H9 (cell line): Measurements from ENCODE around the gene CELF3. TPM values are rescaled to one million over a fixed set of nuclear protein-coding genes. Genes with fewer than 3 reads are reported as not detected.

Experiments used
- DNase-seq: peaks from one replicate; pipeline ENCODE4 v3.0.0-alpha.2; 2017
- H2AFZ ChIP-seq: one replicate; pipeline ENCODE4 v1.6.1; 2013; ENCODE audit warnings: mild to moderate bottlenecking, low read length, control low read depth, moderate library complexity
- H2AK5ac ChIP-seq: 2 replicates; pipeline ENCODE4 v1.6.1; 2013; ENCODE audit warnings: low read length, control low read depth, mixed read lengths; ENCODE audit not compliant: insufficient read length
- H2BK120ac ChIP-seq: one replicate; pipeline ENCODE4 v1.6.1; 2013; ENCODE audit warnings: low read depth, mild to moderate bottlenecking, low read length, control low read depth, inconsistent platforms; ENCODE audit not compliant: poor library complexity, severe bottlenecking
- H2BK12ac ChIP-seq: 2 replicates; pipeline ENCODE4 v1.6.1; 2013; ENCODE audit warnings: low read length, control low read depth, mixed read lengths, low read depth; ENCODE audit not compliant: insufficient read length
- H2BK15ac ChIP-seq: 2 replicates; pipeline ENCODE4 v1.6.1; 2013; ENCODE audit warnings: low read depth, low read length, control low read depth
- H2BK20ac ChIP-seq: one replicate; pipeline ENCODE4 v1.6.1; 2013; ENCODE audit warnings: low read depth, mild to moderate bottlenecking, low read length, control low read depth, inconsistent platforms; ENCODE audit not compliant: poor library complexity, severe bottlenecking
- H2BK5ac ChIP-seq: 2 replicates; pipeline ENCODE4 v1.6.1; 2013; ENCODE audit warnings: low read length, control low read depth, mixed read lengths; ENCODE audit not compliant: insufficient read length
- H3K14ac ChIP-seq: 2 replicates; pipeline ENCODE4 v1.6.1; 2013; ENCODE audit warnings: low read length, control low read depth; ENCODE audit not compliant: insufficient read depth
- H3K18ac ChIP-seq: 2 replicates; pipeline ENCODE4 v1.6.1; 2013; ENCODE audit warnings: low read depth, mild to moderate bottlenecking, mixed read lengths, low read length, control low read depth; ENCODE audit not compliant: insufficient read length
- H3K23ac ChIP-seq: 2 replicates; pipeline ENCODE4 v1.6.1; 2013; ENCODE audit warnings: low read length, control low read depth, mixed read lengths, low read depth; ENCODE audit not compliant: insufficient read length
- H3K23me2 ChIP-seq: 2 replicates; pipeline ENCODE4 v1.6.1; 2013; ENCODE audit warnings: low read depth, mild to moderate bottlenecking, mixed read lengths, low read length, control low read depth; ENCODE audit not compliant: insufficient read length, poor library complexity, severe bottlenecking
- H3K27ac ChIP-seq: 2 replicates; pipeline ENCODE4 v1.5.1; 2013; ENCODE audit warnings: low read length, control low read depth, mixed read lengths, low read depth; ENCODE audit not compliant: insufficient read length
- H3K27me3 ChIP-seq: 2 replicates; pipeline ENCODE4 v1.6.1; 2013; ENCODE audit warnings: low read length, control low read depth, inconsistent platforms; ENCODE audit not compliant: insufficient read depth
- H3K4ac ChIP-seq: 2 replicates; pipeline ENCODE4 v1.6.1; 2013; ENCODE audit warnings: low read depth, mild to moderate bottlenecking, control low read depth, inconsistent platforms, low read length, moderate library complexity
- H3K4me1 ChIP-seq: 2 replicates; pipeline ENCODE4 v1.6.1; 2013; ENCODE audit warnings: low read length, control low read depth, inconsistent platforms; ENCODE audit not compliant: insufficient read depth
- H3K4me2 ChIP-seq: 2 replicates; pipeline ENCODE4 v1.6.1; 2013; ENCODE audit warnings: low read length, control low read depth, mixed read lengths; ENCODE audit not compliant: insufficient read length, insufficient read depth
- H3K56ac ChIP-seq: 2 replicates; pipeline ENCODE4 v1.6.1; 2013; ENCODE audit warnings: low read depth, mild to moderate bottlenecking, mixed read lengths, low read length, control low read depth; ENCODE audit not compliant: insufficient read length
- H3K79me1 ChIP-seq: 2 replicates; pipeline ENCODE4 v1.6.1; 2013; ENCODE audit warnings: low read depth, mild to moderate bottlenecking, moderate library complexity, low read length, control low read depth, inconsistent platforms; ENCODE audit not compliant: insufficient read depth, poor library complexity, severe bottlenecking
- H3K79me2 ChIP-seq: 2 replicates; pipeline ENCODE4 v1.6.1; 2013; ENCODE audit warnings: low read length, control low read depth, inconsistent platforms; ENCODE audit not compliant: insufficient read depth
- H3K9ac ChIP-seq: 2 replicates; pipeline ENCODE4 v1.6.1; 2013; ENCODE audit warnings: low read length, control low read depth, mixed read lengths; ENCODE audit not compliant: insufficient read length; ENCODE audit errors: extremely low read depth
- H3K9me3 ChIP-seq: one replicate; pipeline ENCODE4 v1.6.1; 2013; ENCODE audit warnings: low read depth, low read length, inconsistent platforms; ENCODE audit not compliant: control insufficient read depth
- H3T11ph ChIP-seq: one replicate; pipeline ENCODE4 v1.6.1; 2013; ENCODE audit warnings: mild to moderate bottlenecking, low read length, control low read depth, inconsistent platforms
- H4K20me1 ChIP-seq: one replicate; pipeline ENCODE4 v1.6.1; 2013; ENCODE audit not compliant: control insufficient read depth, insufficient read length, insufficient read depth
- H4K5ac ChIP-seq: 2 replicates; pipeline ENCODE4 v1.6.1; 2013; ENCODE audit warnings: low read depth, mild to moderate bottlenecking, mixed read lengths, low read length, control low read depth; ENCODE audit not compliant: insufficient read length
- H4K8ac ChIP-seq: replicated peaks from 2 replicates; pipeline ENCODE4 v1.6.1; 2013; ENCODE audit warnings: low read length, control low read depth, mixed read lengths, low read depth; ENCODE audit not compliant: insufficient read length
- H4K91ac ChIP-seq: 2 replicates; pipeline ENCODE4 v1.6.1; 2013; ENCODE audit warnings: low read depth, mild to moderate bottlenecking, moderate library complexity, mixed read lengths, low read length, control low read depth; ENCODE audit not compliant: insufficient read length
- H3K27ac Mint-ChIP-seq, 3 experiments: 2 replicates in 2 of 3; 3 replicates in 1 of 3; pipeline ENCODE4 v1.8.0; 2020 to 2021; ENCODE audit warnings: mixed read lengths in 3 of 3, mild to moderate bottlenecking in 1 of 3, moderate library complexity in 1 of 3
- H3K27me3 Mint-ChIP-seq: 2 replicates; pipeline ENCODE4 v1.8.0; 2021; ENCODE audit warnings: low read depth, mild to moderate bottlenecking, moderate library complexity, mixed read lengths
- H3K36me3 Mint-ChIP-seq, 3 experiments: 2 replicates in 2 of 3; 3 replicates in 1 of 3; pipeline ENCODE4 v1.8.0; 2020 to 2021; ENCODE audit warnings: low read depth in 3 of 3, mixed read lengths in 3 of 3; ENCODE audit not compliant: insufficient read depth in 1 of 3
- H3K4me1 Mint-ChIP-seq, 2 experiments: 2 replicates each; pipeline ENCODE4 v1.8.0; 2020; ENCODE audit warnings: mixed read lengths in 2 of 2
- H3K4me3 Mint-ChIP-seq, 2 experiments: 2 replicates in 1 of 2; 3 replicates in 1 of 2; pipeline ENCODE4 v1.8.0; 2020 to 2021; ENCODE audit warnings: mild to moderate bottlenecking in 2 of 2, mixed read lengths in 2 of 2, moderate library complexity in 1 of 2
- H3K9me3 Mint-ChIP-seq, 2 experiments: 2 replicates in 1 of 2; 3 replicates in 1 of 2; pipeline ENCODE4 v1.8.0; 2020; ENCODE audit warnings: mild to moderate bottlenecking in 2 of 2, mixed read lengths in 2 of 2, moderate library complexity in 1 of 2
- WGBS: extraction: QIAGEN DNeasy Blood & Tissue Kit; methylation state at CpG from one replicate; pipeline ENCODE4 v1.1.7; 2013; ENCODE audit warnings: missing lambda C conversion rate, low lambda C conversion rate, mixed read lengths; ENCODE audit not compliant: insufficient read length; ENCODE audit errors: extremely low coverage; 5-methylcytosine and 5-hydroxymethylcytosine counted together
- total RNA-seq: library from RNA; stranded (reverse); gene quantifications from 2 replicates; pipeline ENCODE4 v1.2.1, GENCODE V29; 2021
- TF ChIP-seq, protein P1 (sequence below): fragments of 200-600 bp; sonication (generic); conservative IDR thresholded peaks from 3 replicates; pipeline ENCODE4 v1.8.0; 2021; ENCODE audit warnings: antibody characterized with exemption, mild to moderate bottlenecking

CELF3 gene
- total RNA-seq, 1 experiment from 2014 or later: 0.90 TPM

DNA sequence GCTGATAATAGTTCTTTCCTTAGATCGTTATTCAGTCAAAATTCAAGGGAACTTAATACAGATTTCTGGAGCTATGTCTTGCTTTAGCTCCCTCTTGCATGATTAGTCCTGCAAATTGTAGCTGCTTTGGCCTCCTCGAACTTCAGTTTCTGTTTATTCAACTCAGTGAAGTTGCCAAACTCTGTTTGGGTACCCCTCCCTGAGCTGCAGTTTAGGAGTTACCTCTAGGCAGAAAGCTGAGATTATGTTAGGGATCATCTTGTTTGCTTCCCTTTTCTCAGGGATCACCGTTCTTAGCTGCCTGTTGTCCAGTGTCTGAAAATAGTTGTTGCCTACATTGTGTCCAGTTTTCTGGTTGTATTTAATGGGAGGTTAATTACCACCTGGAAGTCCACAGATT is 61.2 kb downstream of the CELF3 start:
- WGBS: no CpG with 5 or more reads among the region's 3 CpGs

More for the DNA sequence above, 61.2 kb downstream of the CELF3 start:
- Histone ChIP-seq H2BK20ac (no peak overlapping the region), H2AK5ac (no peak overlapping the region), H2BK12ac (no peak overlapping the region), H2AFZ (no peak overlapping the region), H4K8ac (no peak overlapping the region), H3K9ac (no peak overlapping the region), H3K4ac (no peak overlapping the region), H3K27ac (no peak overlapping the region), H3K79me1 (no peaks in the 10 kb centered on the region), H3K4me1 (no peaks in the 10 kb centered on the region), H4K91ac (no peak overlapping the region), H2BK15ac (no peak overlapping the region), H3K23me2 (no peaks in the 10 kb centered on the region), H3K27me3 (no peaks in the 10 kb centered on the region), H3K79me2 (no peaks in the 10 kb centered on the region), H3K23ac (no peak overlapping the region), H3K4me2 (no peak overlapping the region), H3K18ac (no peak overlapping the region), H3K56ac (no peak overlapping the region), H3T11ph (no peak overlapping the region), H4K20me1 (no peaks in the 10 kb centered on the region), H3K9me3 (no peaks in the 10 kb centered on the region), H2BK5ac (no peak overlapping the region), H4K5ac (no peak overlapping the region), H2BK120ac (no peak overlapping the region), H3K14ac (no peak overlapping the region)
- Mint-ChIP-seq H3K27me3 (no peaks in the 10 kb centered on the region), H3K27ac (no peak overlapping the region), H3K4me1 (0 out of 4 replicates have a peak, but pooled peaks cover 0 to 5% of the 10 kb centered on the region in 2 experiments), H3K4me3 (no peak overlapping the region), H3K9me3 (peaks cover 5 to 12% of the 10 kb centered on the region in 2 experiments; a peak in 3 of 5 replicates), H3K36me3 (peaks cover 13 to 51% (median 42%) of the 10 kb centered on the region in 3 experiments)
- TF ChIP-seq, protein P1, sequence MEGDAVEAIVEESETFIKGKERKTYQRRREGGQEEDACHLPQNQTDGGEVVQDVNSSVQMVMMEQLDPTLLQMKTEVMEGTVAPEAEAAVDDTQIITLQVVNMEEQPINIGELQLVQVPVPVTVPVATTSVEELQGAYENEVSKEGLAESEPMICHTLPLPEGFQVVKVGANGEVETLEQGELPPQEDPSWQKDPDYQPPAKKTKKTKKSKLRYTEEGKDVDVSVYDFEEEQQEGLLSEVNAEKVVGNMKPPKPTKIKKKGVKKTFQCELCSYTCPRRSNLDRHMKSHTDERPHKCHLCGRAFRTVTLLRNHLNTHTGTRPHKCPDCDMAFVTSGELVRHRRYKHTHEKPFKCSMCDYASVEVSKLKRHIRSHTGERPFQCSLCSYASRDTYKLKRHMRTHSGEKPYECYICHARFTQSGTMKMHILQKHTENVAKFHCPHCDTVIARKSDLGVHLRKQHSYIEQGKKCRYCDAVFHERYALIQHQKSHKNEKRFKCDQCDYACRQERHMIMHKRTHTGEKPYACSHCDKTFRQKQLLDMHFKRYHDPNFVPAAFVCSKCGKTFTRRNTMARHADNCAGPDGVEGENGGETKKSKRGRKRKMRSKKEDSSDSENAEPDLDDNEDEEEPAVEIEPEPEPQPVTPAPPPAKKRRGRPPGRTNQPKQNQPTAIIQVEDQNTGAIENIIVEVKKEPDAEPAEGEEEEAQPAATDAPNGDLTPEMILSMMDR: no peak
- DNase-seq: no peak
